Vagina (tissue), 2 donors: ENCODE data around the gene TMC7. TPM values are rescaled to one million over a fixed set of nuclear protein-coding genes. Genes with fewer than 3 reads are reported as not detected.
A peak's percentile ranks its signal among the peaks of the same experiment; 100 is the strongest.

Experiments
- DNase-seq, 2 donors: peaks; one replicate each; pipeline ENCODE4 v3.0.0-alpha.2; 2017; ENCODE audit errors: extremely low spot score in 2 of 2
- H3K27ac ChIP-seq: fragments of 200-600 bp; sonication (generic); one replicate; pipeline ENCODE4 v1.5.1; 2019
- H3K27me3 ChIP-seq: fragments of 200-600 bp; sonication (generic); one replicate; pipeline ENCODE4 v1.5.1; 2019
- H3K36me3 ChIP-seq, 2 donors: fragments of 200-600 bp; sonication (generic); one replicate each; pipeline ENCODE4 v1.5.1; 2017 to 2019
- H3K4me1 ChIP-seq: fragments of 200-600 bp; sonication (generic); one replicate; pipeline ENCODE4 v1.5.1; 2019
- H3K4me3 ChIP-seq, 2 donors: fragments of 200-600 bp; sonication (generic); 1 replicate in 1 of 2; 2 replicates in 1 of 2; pipeline ENCODE4 v1.5.1; 2016 to 2019
- H3K9me3 ChIP-seq: fragments of 200-600 bp; sonication (generic); one replicate; pipeline ENCODE4 v1.5.1; 2019
- CTCF ChIP-seq, 3 experiments: fragments of 450-650 bp in 2 of 3; fragments of 200-600 bp in 1 of 3; sonication (generic) in 1 of 3; IDR thresholded peaks; one replicate each; pipeline ENCODE4 v1.5.1; 2017 to 2019; ENCODE audit warnings: antibody characterized with exemption in 3 of 3, mild to moderate bottlenecking in 2 of 3, moderate library complexity in 2 of 3
- POLR2A ChIP-seq, 2 donors: fragments of 450-650 bp; IDR thresholded peaks; one replicate each; pipeline ENCODE4 v1.6.1; 2017; ENCODE audit warnings: antibody characterized with exemption in 2 of 2, mild to moderate bottlenecking in 2 of 2, moderate library complexity in 2 of 2
- POLR2AphosphoS5 ChIP-seq, 2 donors: sonication (generic); formaldehyde crosslinking; IDR thresholded peaks; one replicate each; pipeline ENCODE4 v1.9.0; 2017; ENCODE audit warnings: antibody characterized with exemption in 2 of 2, mild to moderate bottlenecking in 2 of 2, low read depth in 1 of 2; ENCODE audit not compliant: insufficient read depth in 1 of 2
- intact Hi-C: fragments of 100-400 bp; cut with DNase I; formaldehyde crosslinking; loops from one replicate; pipeline ENCODE4 v1.15.1; 2023
- total RNA-seq: library from RNA; depleted of rRNA; stranded (reverse); fragments of >200 nt; gene quantifications from one replicate; pipeline ENCODE4 v1.2.3, GENCODE V29; 2016

Gene TMC7
- total RNA-seq, 1 donor from 2014 or later: 1.7 TPM

DNA sequence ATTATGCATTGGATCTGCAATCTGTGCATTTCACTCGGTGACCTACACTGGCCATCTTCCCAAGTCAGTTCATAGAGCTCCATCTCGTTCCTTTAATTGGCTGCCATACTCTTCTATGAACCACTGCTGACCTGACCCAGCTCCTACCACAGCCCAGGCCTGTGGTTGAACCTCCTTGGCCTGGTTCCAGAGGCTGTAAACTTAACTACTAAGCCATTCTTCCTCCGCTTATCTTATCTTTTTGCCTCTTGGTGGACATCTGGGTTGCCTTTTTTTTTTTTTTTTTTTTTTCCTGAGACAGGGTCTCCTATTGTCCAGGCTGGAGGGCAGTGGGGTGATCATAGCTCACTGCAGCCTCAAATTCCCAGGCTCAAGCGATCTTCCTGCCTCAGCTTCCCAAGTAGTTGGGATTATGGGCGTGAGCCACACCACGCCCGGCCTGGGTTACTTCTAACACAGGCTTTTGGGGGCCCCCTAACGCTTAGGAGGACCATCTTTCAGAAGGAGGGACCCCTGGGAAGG, 102.0 kb downstream of the TMC7 start:
- H3K4me3 ChIP-seq: no peak overlapping the region
- TF ChIP-seq POLR2A (IDR thresholded peaks at IDR 0.05): no peak
- TF ChIP-seq POLR2AphosphoS5 (IDR thresholded peaks at IDR 0.05; ENCODE audit: insufficient read depth in 1 of 2, low read depth in 1 of 2): no peak
- no peak for TF ChIP-seq CTCF (IDR thresholded peaks at IDR 0.05)

GRCh38 chr16:19086322-19087199, 102.8 kb downstream of the TMC7 start:
- Histone ChIP-seq H3K27me3 (no peaks in the 10 kb centered on the region), H3K36me3 (no peaks in the 10 kb centered on the region), H3K4me1 (peaks cover 14% of the 10 kb centered on the region), H3K4me3 (peak overlapping the region; percentile 44 to 47), H3K9me3 (no peaks in the 10 kb centered on the region), H3K27ac (no peak overlapping the region)
- TF ChIP-seq POLR2AphosphoS5 (IDR thresholded peaks at IDR 0.05; ENCODE audit: insufficient read depth in 1 of 2, low read depth in 1 of 2) (peak; percentile 64 to 68), CTCF (IDR thresholded peaks at IDR 0.05) (peak; percentile 85 to 99 (median 95)), POLR2A (IDR thresholded peaks at IDR 0.05) (no peak)
- intact Hi-C loops: loop anchor here (5.0 to 10.0 kb wide), 3 partner anchors 98 to 418 kb away; no protein-coding TSS in a partner anchor
- no peak for DNase-seq

More for the DNA sequence above, 102.0 kb downstream of the TMC7 start:
- DNase-seq: no peak
- Histone ChIP-seq H3K27ac (no peak overlapping the region), H3K9me3 (no peaks in the 10 kb centered on the region), H3K27me3 (no peaks in the 10 kb centered on the region), H3K4me1 (peaks cover 14% of the 10 kb centered on the region), H3K36me3 (no peaks in the 10 kb centered on the region)
- intact Hi-C loops: loop anchor here (5.0 to 10.0 kb wide), 3 partner anchors 99 to 419 kb away; no protein-coding TSS in a partner anchor

DNA sequence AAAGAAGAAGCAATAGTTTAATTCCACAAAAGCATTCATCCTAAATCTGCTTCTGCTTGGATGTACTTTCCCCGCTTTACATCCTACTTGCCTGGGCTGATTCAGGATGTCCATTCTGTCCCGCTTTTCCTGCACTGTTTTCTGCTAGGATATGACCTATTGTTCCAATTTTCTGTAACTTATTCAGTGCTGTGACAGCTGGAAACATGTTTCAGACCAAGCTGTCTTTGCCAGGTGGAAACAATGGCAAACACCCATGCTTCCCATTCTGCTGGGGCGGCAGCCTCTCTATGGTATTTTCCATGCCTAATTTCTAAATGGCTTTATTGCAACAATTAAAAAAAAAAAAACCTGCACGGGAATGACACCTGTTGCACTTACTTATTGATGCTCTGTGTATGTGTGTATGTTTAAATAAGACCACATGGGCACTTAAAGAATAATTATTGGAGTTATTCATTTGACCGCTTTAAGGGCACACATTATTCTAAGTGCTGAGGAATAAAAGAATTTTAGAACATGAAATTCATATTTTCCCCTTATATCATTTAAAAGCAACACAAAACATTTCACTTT, 104.7 kb downstream of the TMC7 start:
- TF ChIP-seq CTCF (IDR thresholded peaks at IDR 0.05): no peak
- no peak for TF ChIP-seq POLR2AphosphoS5 (IDR thresholded peaks at IDR 0.05; ENCODE audit: insufficient read depth in 1 of 2, low read depth in 1 of 2)
- no peak for TF ChIP-seq POLR2A (IDR thresholded peaks at IDR 0.05)
- H3K4me3 ChIP-seq: no peak overlapping the region
- H3K36me3 ChIP-seq: no peaks in the 10 kb centered on the region
- H3K9me3 ChIP-seq: no peaks in the 10 kb centered on the region
- H3K4me1 ChIP-seq: peaks cover 14% of the 10 kb centered on the region
- no peaks in the 10 kb centered on the region for H3K27me3 ChIP-seq
- intact Hi-C loops: loop anchor here (5.0 to 10.0 kb wide), 3 partner anchors 96 to 416 kb away; no protein-coding TSS in a partner anchor
- no peak overlapping the region for H3K27ac ChIP-seq
- DNase-seq: no peak

- DNase-seq: no peak
- H3K4me3 ChIP-seq: no peak overlapping the region
- intact Hi-C loops: loop anchor here (5.0 to 10.0 kb wide), 3 partner anchors 95 to 415 kb away; no protein-coding TSS in a partner anchor
These were observed 105.7 kb downstream of the TMC7 start for GRCh38 chr16:19089410-19089955.

More at GRCh38 chr16:19089410-19089955, 105.7 kb downstream of the TMC7 start:
- TF ChIP-seq POLR2A (IDR thresholded peaks at IDR 0.05): no peak
- TF ChIP-seq CTCF (IDR thresholded peaks at IDR 0.05): no peak
- no peak for TF ChIP-seq POLR2AphosphoS5 (IDR thresholded peaks at IDR 0.05; ENCODE audit: insufficient read depth in 1 of 2, low read depth in 1 of 2)
- Histone ChIP-seq H3K27me3 (no peaks in the 10 kb centered on the region), H3K4me1 (peaks cover 14% of the 10 kb centered on the region), H3K27ac (no peak overlapping the region), H3K36me3 (no peaks in the 10 kb centered on the region), H3K9me3 (no peaks in the 10 kb centered on the region)
